ENCODE data around the gene ANKRD24.

The ANKRD24 gene

DNA sequence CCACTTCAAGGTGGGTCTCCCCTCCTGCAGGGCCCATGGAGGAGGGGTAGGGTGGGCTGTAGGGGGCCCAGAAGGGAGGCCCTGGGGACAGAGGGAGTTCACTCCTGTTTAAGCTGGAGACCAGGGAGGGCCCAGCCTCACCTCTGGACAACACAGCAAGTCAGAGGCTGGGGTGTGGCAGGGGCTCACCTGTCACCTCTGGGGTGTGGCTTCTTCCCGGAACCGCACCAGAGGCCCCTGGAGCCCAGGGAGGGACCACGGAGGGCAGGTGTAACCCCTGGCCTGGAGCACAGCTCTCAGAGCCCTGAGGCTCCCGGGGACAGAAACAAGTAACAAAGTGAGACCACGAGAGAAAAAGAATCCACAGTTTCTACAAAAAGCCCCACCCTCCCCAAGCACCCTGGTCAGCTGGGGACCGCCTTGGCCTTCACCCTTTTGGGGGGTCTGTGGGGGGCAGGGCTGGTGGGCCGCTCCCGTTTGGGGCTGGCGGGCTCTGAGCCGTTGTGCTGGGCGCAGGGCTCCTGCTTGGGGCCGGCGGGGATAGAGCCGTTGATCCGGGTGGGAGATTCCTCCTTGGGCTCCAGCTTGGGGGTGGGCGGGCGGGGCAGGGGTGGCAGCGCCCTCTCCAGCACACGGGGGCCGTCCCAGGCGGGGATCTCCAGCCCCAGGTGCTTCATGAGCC, 8.1 kb upstream of the ANKRD24 start:
- WGBS, 2 experiments (ENCODE audit: insufficient coverage in 2 of 2) = 89% methylated on average over 14 to 19 of the region's 21 CpGs
- no peak overlapping the region for H3K4me3 ChIP-seq (ENCODE audit: extremely low read depth, insufficient read depth, low read length, poor library complexity, severe bottlenecking)
- no peaks in the 10 kb centered on the region for H3K4me1 ChIP-seq (ENCODE audit: control insufficient read depth, insufficient read depth, low read length, poor library complexity, severe bottlenecking)
- H3K9me3 ChIP-seq (ENCODE audit: control insufficient read depth, low read length) = no peaks in the 10 kb centered on the region
- no peak overlapping the region for H3K27ac ChIP-seq (ENCODE audit: low read depth, low read length, severe bottlenecking)
- peaks cover 19% of the 10 kb centered on the region for H3K36me3 ChIP-seq (ENCODE audit: control insufficient read depth, insufficient read depth, low read length)

DNA sequence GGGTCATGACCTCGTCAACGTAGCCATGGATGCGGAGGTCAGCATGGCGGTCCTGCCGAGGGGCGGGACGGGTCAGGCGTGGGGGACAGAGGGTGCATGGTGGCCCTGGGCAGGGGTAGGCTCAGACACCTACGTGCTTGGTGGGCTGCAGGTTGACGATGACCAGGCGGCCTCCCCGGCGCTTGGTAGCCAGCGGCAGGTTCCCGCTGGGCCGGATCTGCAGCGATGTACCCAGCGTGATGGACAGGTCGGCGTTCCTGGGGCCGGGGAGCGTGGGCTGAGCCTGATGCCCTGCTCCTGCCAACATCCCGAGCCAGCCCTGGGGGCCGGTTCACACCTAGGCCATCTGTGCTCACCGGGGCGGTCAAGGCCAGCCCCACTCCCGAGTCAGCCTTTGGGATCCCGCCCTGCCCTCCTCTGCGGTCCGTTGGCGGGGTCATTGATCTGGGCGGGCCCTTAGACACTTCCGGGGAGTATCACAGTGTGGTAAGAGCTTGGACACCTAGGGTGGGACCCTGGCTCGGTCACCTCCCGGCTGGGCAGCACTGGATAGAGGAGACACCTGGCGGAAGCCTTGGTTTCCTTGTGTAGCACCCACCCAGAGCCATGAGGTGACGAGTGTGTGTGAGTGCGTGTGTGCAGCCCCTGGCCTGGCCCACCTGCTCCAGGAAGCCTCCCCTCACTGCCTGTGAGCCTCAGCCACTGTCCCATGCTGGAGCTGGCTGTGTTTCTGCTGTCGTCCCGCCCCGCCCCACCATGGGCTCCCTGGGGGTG, 7.4 kb upstream of the ANKRD24 start:
- Histone ChIP-seq H3K4me1 (ENCODE audit: control insufficient read depth, insufficient read depth, low read length, poor library complexity, severe bottlenecking) (no peaks in the 10 kb centered on the region), H3K27ac (ENCODE audit: low read depth, low read length, severe bottlenecking) (no peak overlapping the region)
- WGBS, 2 experiments (ENCODE audit: insufficient coverage in 2 of 2) = 94% methylated on average over 39 to 41 of the region's 41 CpGs

DNA sequence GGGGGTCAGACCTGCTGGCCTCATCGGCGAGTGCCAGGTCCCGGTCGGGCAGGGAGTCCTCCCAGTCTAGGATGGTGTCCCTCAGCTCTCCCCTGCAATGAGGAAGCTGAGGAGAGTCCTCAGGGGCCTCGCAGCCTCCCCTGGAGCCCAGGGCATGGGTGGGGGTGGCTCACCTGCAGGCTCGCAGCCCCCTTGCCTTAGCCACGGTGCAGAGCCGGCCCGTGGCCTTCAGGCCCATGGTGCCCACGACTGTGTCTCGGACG, 6.9 kb upstream of the ANKRD24 start:
- Histone ChIP-seq H3K4me1 (ENCODE audit: control insufficient read depth, insufficient read depth, low read length, poor library complexity, severe bottlenecking) (no peaks in the 10 kb centered on the region), H3K36me3 (ENCODE audit: control insufficient read depth, insufficient read depth, low read length) (peaks cover 24% of the 10 kb centered on the region), H3K4me3 (ENCODE audit: extremely low read depth, insufficient read depth, low read length, poor library complexity, severe bottlenecking) (no peak overlapping the region), H3K27ac (ENCODE audit: low read depth, low read length, severe bottlenecking) (no peak overlapping the region), H3K9me3 (ENCODE audit: control insufficient read depth, low read length) (no peaks in the 10 kb centered on the region)
- WGBS, 2 experiments (ENCODE audit: insufficient coverage in 2 of 2) = 92 to 97% methylated on average over 10 to 12 of the region's 12 CpGs

More for the DNA sequence above, 7.4 kb upstream of the ANKRD24 start:
- H3K36me3 ChIP-seq (ENCODE audit: control insufficient read depth, insufficient read depth, low read length) = peaks cover 24% of the 10 kb centered on the region
- no peaks in the 10 kb centered on the region for H3K9me3 ChIP-seq (ENCODE audit: control insufficient read depth, low read length)
- H3K4me3 ChIP-seq (ENCODE audit: extremely low read depth, insufficient read depth, low read length, poor library complexity, severe bottlenecking) = no peak overlapping the region

DNA sequence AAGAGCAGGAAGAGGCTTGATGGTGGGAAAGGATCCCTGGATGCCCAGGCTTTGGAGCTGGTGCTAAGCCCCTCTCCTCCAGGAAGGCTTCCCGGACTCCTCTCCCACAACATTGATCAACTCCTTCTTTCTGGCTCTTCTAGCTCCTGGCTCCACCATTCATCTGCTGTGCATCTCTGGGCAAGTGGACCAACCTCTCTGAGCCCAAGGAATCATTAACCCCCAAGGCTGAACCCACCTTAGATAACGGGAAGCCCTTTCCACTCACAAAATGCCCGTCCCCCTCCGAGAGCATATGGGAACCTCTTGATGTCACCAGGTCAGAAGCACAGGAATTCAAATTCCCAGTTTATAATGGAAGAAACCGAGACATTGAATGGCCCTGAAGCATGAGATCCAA, 5.3 kb upstream of the ANKRD24 start:
- Histone ChIP-seq H3K36me3 (ENCODE audit: control insufficient read depth, insufficient read depth, low read length) (peaks cover 24% of the 10 kb centered on the region), H3K9me3 (ENCODE audit: control insufficient read depth, low read length) (no peaks in the 10 kb centered on the region), H3K4me1 (ENCODE audit: control insufficient read depth, insufficient read depth, low read length, poor library complexity, severe bottlenecking) (no peaks in the 10 kb centered on the region), H3K27ac (ENCODE audit: low read depth, low read length, severe bottlenecking) (no peak overlapping the region), H3K4me3 (ENCODE audit: extremely low read depth, insufficient read depth, low read length, poor library complexity, severe bottlenecking) (no peak overlapping the region)
- 86 to 100% methylated on average over 4 of the region's 5 CpGs for WGBS, 2 experiments (ENCODE audit: insufficient coverage in 2 of 2)

DNA sequence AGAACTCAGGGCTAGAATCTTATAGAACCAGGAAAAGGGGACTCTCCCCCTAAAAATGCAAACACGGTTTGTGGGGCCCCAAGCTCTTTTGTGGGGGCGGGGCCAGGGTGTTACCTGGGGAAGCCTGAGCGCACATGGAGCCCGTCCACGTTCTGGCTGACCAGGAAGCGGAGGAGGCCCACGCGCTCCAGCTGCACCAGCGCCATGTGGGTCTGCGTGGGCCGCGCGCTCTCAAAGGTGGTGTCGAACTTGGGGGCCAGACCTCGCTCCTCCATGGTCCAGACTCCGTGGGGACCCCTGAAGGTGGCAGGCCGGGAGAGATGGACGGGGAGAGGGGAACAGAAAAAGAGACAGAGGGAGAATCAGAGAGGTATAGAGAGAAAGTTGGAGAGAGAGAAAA, 3.5 kb upstream of the ANKRD24 start:
- 93 to 97% methylated on average over 18 of the region's 18 CpGs for WGBS, 2 experiments (ENCODE audit: insufficient coverage in 2 of 2)
- Histone ChIP-seq H3K36me3 (ENCODE audit: control insufficient read depth, insufficient read depth, low read length) (peaks cover 24% of the 10 kb centered on the region), H3K4me1 (ENCODE audit: control insufficient read depth, insufficient read depth, low read length, poor library complexity, severe bottlenecking) (no peaks in the 10 kb centered on the region), H3K27ac (ENCODE audit: low read depth, low read length, severe bottlenecking) (no peak overlapping the region), H3K9me3 (ENCODE audit: control insufficient read depth, low read length) (no peaks in the 10 kb centered on the region), H3K4me3 (ENCODE audit: extremely low read depth, insufficient read depth, low read length, poor library complexity, severe bottlenecking) (no peak overlapping the region)

DNA sequence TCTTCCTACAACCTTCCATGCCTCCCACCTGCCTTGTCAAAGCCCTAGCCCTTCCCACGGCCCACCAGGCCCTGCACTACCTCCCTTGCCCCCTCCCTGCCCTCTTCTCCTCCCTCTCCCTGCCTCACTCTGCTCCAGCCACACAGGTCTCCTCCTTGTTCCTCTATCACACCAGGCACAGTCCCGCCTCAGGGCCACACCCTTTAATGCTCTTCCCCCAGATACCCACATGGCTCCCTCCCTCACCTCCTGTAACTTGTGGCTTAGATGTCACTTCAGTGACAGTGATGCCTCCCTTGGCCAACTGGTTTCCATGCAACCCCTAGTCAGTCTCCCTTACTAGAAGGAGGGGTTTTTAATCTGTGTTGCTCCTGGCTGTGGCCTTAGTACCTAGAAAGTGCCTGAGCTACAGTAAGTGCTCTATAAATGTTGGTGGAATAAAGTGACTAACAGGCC, 1.4 kb upstream of the ANKRD24 start:
- peaks cover 15% of the 10 kb centered on the region for H3K36me3 ChIP-seq (ENCODE audit: control insufficient read depth, insufficient read depth, low read length)
- no peaks in the 10 kb centered on the region for H3K4me1 ChIP-seq (ENCODE audit: control insufficient read depth, insufficient read depth, low read length, poor library complexity, severe bottlenecking)
- peak overlapping the region; percentile 94 for H3K4me3 ChIP-seq (ENCODE audit: extremely low read depth, insufficient read depth, low read length, poor library complexity, severe bottlenecking)
- WGBS, 2 experiments (ENCODE audit: insufficient coverage in 2 of 2) = 84 to 100% methylated on average over 1 to 2 of the region's 2 CpGs
- no peaks in the 10 kb centered on the region for H3K9me3 ChIP-seq (ENCODE audit: control insufficient read depth, low read length)
- no peak overlapping the region for H3K27ac ChIP-seq (ENCODE audit: low read depth, low read length, severe bottlenecking)

DNA sequence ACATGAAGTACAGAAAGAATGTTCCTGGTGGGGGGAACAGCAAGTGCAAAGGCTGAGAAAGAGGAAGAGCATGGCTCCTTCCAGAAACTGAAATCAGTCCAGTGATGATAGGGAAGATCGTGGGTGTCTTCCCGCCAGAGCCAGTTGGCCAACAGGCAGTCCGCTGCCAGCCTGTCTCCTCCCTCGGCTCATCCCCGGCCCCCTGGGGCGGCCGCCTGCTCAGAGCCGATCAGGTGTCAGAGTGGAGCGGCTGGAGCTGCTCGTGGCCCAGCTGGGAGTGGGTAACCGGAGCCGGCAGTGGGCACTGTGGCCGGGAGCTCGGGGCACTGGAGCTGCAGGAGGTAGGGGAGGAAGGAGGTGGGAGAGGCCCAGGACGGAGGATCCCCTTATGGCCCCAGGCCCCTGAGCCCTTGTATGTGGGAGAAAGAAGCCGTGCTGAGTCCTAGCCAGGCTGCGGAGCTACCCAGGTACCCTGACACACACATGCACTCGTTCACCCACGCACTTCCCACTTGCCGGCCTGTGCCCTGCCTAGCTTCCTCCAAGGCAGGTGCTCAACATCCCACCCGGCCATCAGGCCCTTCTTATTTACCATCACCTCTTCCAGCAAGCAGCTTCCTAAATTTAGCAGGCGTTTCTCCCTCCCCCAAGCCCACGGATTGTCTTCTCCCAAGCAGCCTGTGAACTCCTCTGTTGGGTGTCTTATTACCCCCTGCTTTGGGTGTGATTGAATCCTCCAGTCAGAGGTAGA, 1.7 kb downstream of the ANKRD24 start:
- H3K4me3 ChIP-seq (ENCODE audit: extremely low read depth, insufficient read depth, low read length, poor library complexity, severe bottlenecking) = no peak overlapping the region
- no peaks in the 10 kb centered on the region for H3K9me3 ChIP-seq (ENCODE audit: control insufficient read depth, low read length)
- WGBS, 2 experiments (ENCODE audit: insufficient coverage in 2 of 2) = 72 to 73% methylated on average over 17 to 20 of the region's 23 CpGs
- H3K27ac ChIP-seq (ENCODE audit: low read depth, low read length, severe bottlenecking) = no peak overlapping the region
- peaks cover 7% of the 10 kb centered on the region for H3K36me3 ChIP-seq (ENCODE audit: control insufficient read depth, insufficient read depth, low read length)
- H3K4me1 ChIP-seq (ENCODE audit: control insufficient read depth, insufficient read depth, low read length, poor library complexity, severe bottlenecking) = no peaks in the 10 kb centered on the region

DNA sequence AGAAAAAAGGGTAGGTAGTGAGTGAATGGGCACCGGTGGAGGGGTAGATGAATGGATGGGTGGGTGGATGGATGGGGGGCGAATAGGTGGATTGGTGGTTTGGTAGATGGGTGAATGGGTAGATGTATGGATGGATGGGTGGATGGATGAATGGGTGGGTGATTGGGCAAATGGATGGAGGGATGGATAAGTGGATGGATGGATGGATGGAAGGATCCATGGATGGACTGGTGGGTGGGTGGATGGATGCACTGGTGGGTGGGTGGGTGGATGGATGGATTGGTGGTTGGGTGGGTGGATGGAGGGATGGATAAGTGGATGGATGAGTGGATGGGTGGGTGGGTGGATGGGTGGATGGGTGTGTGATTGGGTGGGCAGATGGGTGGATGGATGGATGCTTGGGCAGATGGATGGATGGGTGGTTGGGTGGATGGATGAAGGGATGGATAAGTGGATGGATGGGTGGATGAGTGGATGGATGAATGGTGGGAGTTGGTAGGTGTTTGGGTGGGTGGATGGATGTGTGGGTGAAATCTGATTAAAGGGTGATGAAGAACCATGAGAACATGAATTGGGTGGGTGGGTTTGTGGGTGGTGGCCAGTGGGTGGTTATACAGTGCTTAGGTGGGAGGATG, 2.3 kb downstream of the ANKRD24 start:
- Histone ChIP-seq H3K4me1 (ENCODE audit: control insufficient read depth, insufficient read depth, low read length, poor library complexity, severe bottlenecking) (no peaks in the 10 kb centered on the region), H3K27ac (ENCODE audit: low read depth, low read length, severe bottlenecking) (no peak overlapping the region), H3K9me3 (ENCODE audit: control insufficient read depth, low read length) (no peaks in the 10 kb centered on the region), H3K36me3 (ENCODE audit: control insufficient read depth, insufficient read depth, low read length) (peaks cover under 1% of the 10 kb centered on the region), H3K4me3 (ENCODE audit: extremely low read depth, insufficient read depth, low read length, poor library complexity, severe bottlenecking) (no peak overlapping the region)
- 89 to 91% methylated on average over 2 of the region's 2 CpGs for WGBS, 2 experiments (ENCODE audit: insufficient coverage in 2 of 2)

DNA sequence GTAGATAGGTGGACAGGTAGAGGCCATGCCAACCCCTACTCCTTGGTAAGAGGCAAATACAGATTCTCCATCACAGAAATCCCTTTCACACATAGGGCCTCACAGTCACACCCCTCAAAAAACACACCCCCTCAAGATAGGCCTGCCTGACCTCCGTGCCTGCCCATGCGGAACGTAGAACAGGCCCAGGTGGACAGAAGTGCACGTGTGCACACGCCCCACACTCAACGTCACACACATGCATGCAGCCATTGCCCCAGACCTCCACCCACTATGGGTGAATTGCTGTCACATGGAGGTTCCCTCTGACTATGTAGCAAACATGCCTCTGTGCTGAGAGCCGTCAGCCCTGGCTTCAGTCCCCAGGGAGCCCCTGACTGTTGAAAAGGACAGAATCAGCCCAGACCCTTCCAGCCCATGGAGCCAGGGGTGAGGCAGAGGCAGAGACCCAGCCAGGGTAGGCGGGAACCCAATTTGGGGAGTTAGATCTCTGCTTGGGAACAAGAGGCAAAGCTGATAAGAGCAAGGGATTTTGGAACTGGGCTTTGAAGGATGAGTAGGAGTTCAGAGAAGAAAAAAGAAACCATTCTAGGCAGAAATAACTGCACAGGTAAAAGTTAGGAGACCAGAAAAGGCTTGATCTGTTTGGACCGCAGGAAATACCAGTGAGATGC, 3.1 kb downstream of the ANKRD24 start:
- Histone ChIP-seq H3K27ac (ENCODE audit: low read depth, low read length, severe bottlenecking) (no peak overlapping the region), H3K36me3 (ENCODE audit: control insufficient read depth, insufficient read depth, low read length) (no peaks in the 10 kb centered on the region), H3K9me3 (ENCODE audit: control insufficient read depth, low read length) (no peaks in the 10 kb centered on the region), H3K4me1 (ENCODE audit: control insufficient read depth, insufficient read depth, low read length, poor library complexity, severe bottlenecking) (no peaks in the 10 kb centered on the region), H3K4me3 (ENCODE audit: extremely low read depth, insufficient read depth, low read length, poor library complexity, severe bottlenecking) (no peak overlapping the region)
- 86 to 93% methylated on average over 9 of the region's 9 CpGs for WGBS, 2 experiments (ENCODE audit: insufficient coverage in 2 of 2)

Measured in mesodermal cell (in vitro differentiated cells).